ENCODE data around the gene TMEM132D. TPM values are rescaled to one million over a fixed set of nuclear protein-coding genes. Genes with fewer than 3 reads are reported as not detected.
"Not testable (repeated sequence)": the region's sequence is repeated elsewhere in the genome, so short reads cannot be mapped to it uniquely, and the experiment has no call there.

Gene TMEM132D
- total and polyA plus RNA-seq, 8 donors, result 0.19 to 2.8 (median 0.46) TPM

DNA sequence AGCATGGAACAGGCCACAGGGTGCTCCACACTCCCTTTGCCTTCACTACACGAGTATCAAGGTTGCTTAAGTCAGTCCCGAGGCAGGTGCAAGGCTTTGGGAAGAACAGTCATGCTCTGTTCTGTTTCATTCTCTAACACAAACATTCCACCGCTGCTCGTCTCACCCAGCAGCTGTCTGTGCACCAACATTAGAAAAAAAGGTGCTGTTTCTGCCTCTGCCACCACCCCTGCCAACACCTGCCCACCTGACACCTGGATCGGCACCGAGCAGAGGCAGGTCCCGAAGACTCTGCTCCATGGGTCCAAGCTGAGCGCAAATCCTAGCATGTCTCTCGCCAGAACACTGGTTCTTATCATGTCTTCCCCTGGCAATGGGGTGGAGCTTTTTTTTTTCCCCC is 347.7 kb downstream of the TMEM132D start:
- H3K36me3 ChIP-seq, result no peaks in the 10 kb centered on the region
- no peaks in the 10 kb centered on the region for H3K9me3 ChIP-seq
- H3K27me3 ChIP-seq, result peaks cover 0 to 7% (median 0%) of the 10 kb centered on the region in 4 donors
- ATAC-seq, result no peak
- H3K27ac ChIP-seq, result no peak overlapping the region
- no peak overlapping the region for H3K4me3 ChIP-seq
- no peak for FAIRE-seq
- intact Hi-C loops (cut with DNase I), result no loop called here
- TF ChIP-seq CTCF (IDR thresholded peaks at IDR 0.05), result no peak
- DNase-seq, result no peak
- peaks cover 0 to 2% (median 0%) of the 10 kb centered on the region in 3 donors for H3K4me1 ChIP-seq
- WGBS, 2 donors, result 46 to 47% methylated on average over 9 of the region's 9 CpGs

- ATAC-seq (no peak), DNase-seq (no peak), FAIRE-seq (no peak)
- no peak for TF ChIP-seq CTCF (IDR thresholded peaks at IDR 0.05)
- intact Hi-C loops (cut with DNase I), result no loop called here
- Histone ChIP-seq H3K9me3 (no peaks in the 10 kb centered on the region), H3K4me1 (peaks cover 0 to 6% (median 0%) of the 10 kb centered on the region in 3 donors), H3K27me3 (peaks cover 0 to under 1% (median 0%) of the 10 kb centered on the region in 4 donors), H3K36me3 (no peaks in the 10 kb centered on the region), H3K4me3 (no peak overlapping the region), H3K27ac (no peak overlapping the region)
- 81 to 86% methylated on average over 19 of the region's 19 CpGs for WGBS, 2 donors
Observed at GRCh38 chr12:129552996-129553750, 350.7 kb downstream of the TMEM132D start.

DNA sequence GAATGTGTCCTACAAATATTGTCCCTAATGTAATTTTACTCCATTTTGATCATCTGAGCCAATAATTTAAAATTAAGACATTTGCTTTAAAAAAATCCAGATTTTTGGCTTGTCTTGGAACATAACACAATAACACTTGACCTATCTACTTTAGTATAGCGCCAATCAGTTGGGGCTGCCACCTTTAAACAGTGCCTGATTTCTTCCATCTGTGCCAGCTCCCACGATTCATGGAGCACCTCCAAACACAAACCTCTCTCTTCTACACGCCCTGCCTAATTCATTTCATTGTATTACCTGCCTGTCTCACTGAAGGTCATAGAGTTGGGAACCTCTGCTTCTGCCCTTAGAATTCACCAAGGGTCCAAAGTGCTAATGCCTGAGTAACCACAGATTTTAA is 352.4 kb downstream of the TMEM132D start:
- no peak for FAIRE-seq
- WGBS, 2 donors, result 21 to 24% methylated on average over 3 of the region's 3 CpGs
- Histone ChIP-seq H3K4me3 (no peak overlapping the region), H3K27ac (no peak overlapping the region), H3K36me3 (no peaks in the 10 kb centered on the region), H3K9me3 (no peaks in the 10 kb centered on the region), H3K27me3 (peaks cover 0 to 6% (median 0%) of the 10 kb centered on the region in 4 donors), H3K4me1 (peaks cover 0 to 6% (median 0%) of the 10 kb centered on the region in 3 donors)
- TF ChIP-seq CTCF (IDR thresholded peaks at IDR 0.05), result no peak
- intact Hi-C loops (cut with DNase I), result no loop called here
- ATAC-seq, result peak in 2 of 4 donors; percentile 38 to 82
- DNase-seq, result peak in 2 of 6 donors; percentile 21 to 42

- H3K27ac ChIP-seq, result peak overlapping the region in 1 of 4 donors; percentile 36
- peaks cover 0 to 6% (median 0%) of the 10 kb centered on the region in 4 donors for H3K27me3 ChIP-seq
- peaks cover 0 to 6% (median 0%) of the 10 kb centered on the region in 3 donors for H3K4me1 ChIP-seq
- intact Hi-C loops (cut with DNase I), result no loop called here
- peak; percentile 82 to 93 (median 92) for ATAC-seq
- H3K36me3 ChIP-seq, result no peaks in the 10 kb centered on the region
- DNase-seq, result peak in 3 of 6 donors; percentile 43 to 60 (median 49)
- no peak overlapping the region for H3K4me3 ChIP-seq
- no peak for FAIRE-seq
- no peak for TF ChIP-seq CTCF (IDR thresholded peaks at IDR 0.05)
- WGBS, 2 donors, result 4 to 6% methylated on average over 3 of the region's 3 CpGs
- no peaks in the 10 kb centered on the region for H3K9me3 ChIP-seq
Observed at GRCh38 chr12:129550353-129550752, 353.5 kb downstream of the TMEM132D start.

DNA sequence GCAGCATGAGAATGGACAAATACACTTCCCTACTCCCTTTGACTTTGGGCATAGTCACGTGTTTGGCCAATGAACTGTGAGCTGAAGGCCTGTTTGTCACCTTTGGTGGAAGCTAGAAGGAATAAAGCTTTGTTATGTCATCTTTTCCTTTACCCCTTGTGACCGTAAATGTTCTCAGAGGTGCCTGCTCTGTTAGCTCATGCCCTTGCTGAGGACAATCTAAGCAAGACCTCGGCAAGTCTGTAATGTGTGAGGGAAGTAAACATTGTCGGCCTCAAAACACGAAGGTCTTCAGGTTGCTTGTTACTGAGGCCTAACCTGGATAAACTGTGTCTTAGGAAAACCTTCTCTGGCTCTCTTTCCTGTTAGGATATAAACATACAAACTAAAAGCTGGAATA is 354.2 kb downstream of the TMEM132D start:
- H3K9me3 ChIP-seq, result no peaks in the 10 kb centered on the region
- H3K36me3 ChIP-seq, result no peaks in the 10 kb centered on the region
- DNase-seq, result no peak
- no peak for TF ChIP-seq CTCF (IDR thresholded peaks at IDR 0.05)
- ATAC-seq, result peak in 3 of 4 donors; percentile 28 to 64 (median 57)
- intact Hi-C loops (cut with DNase I), result no loop called here
- no peak for FAIRE-seq
- 42 to 45% methylated on average over 5 of the region's 5 CpGs for WGBS, 2 donors
- H3K27me3 ChIP-seq, result peaks cover 0 to 6% (median 0%) of the 10 kb centered on the region in 4 donors
- H3K4me3 ChIP-seq, result no peak overlapping the region
- H3K4me1 ChIP-seq, result peaks cover 0 to 6% (median 0%) of the 10 kb centered on the region in 3 donors
- H3K27ac ChIP-seq, result peak overlapping the region in 2 of 4 donors; percentile 26 to 36

DNA sequence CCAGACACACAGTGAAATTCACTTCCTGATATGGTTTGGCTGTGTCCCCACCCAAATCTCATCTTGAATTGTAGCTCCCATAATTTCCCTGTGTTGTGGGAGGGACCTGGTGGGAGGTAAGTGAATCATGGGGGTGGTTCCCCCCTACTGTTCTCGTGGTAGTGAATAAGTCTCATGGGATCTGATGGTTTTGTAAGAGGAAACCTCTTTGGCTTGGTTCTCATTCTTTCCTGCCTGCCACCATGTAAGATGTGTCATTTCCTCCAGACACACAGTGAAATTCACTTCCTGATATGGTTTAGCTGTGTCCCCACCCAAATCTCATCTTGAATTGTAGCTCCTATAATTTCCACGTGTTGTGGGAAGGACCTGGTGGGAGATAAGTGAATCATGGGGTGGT is 354.8 kb downstream of the TMEM132D start:
- ATAC-seq; intact Hi-C loops (cut with DNase I); FAIRE-seq; DNase-seq; H3K4me3 ChIP-seq; H3K27ac ChIP-seq; H3K4me1 ChIP-seq; H3K27me3 ChIP-seq; H3K36me3 ChIP-seq; H3K9me3 ChIP-seq: not testable (repeated sequence)
- WGBS, 2 donors, result 43 to 65% methylated on average over 2 of the region's 2 CpGs
